ENCODE measurements around the gene CAB39L.
"Not testable (repeated sequence)": the region's sequence is repeated elsewhere in the genome, so short reads cannot be mapped to it uniquely, and the experiment has no call there.

The CAB39L gene

DNA sequence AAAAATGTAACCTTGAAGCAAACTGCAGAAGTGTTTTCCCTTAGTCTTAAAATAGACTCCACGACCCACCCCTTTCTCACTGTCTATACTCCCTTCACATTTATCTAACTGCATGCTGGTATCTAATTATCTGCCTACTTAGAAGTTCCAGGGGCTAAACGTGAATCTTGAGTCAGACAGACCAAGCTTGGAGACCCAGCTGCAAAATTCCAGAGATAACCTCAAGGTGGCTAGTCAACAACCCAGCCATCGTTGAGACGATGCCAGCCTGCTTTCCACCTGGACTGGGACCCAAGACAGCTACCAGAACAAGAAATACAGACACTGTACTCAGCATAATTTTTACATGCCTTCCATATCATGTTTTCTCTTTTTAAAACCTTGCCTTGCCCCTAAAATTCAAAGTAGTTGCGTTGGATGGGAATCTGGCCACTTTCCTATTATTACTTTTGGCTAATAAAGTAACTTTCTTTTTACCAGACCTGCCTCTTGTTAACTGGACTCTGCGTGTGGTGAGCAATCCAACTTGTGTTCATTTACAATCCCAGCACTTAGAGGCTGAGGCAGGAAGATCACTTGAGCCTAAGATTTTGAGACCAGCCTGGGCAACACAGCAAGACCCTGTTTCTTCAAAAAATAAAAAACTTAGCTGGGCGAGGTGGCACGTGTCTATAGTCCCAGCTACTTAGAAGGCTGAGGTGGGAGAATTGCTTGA lies 113.9 kb downstream of the CAB39L start:
- TF ChIP-seq ZNF274 (IDR thresholded peaks at IDR 0.05; ENCODE audit: low read depth, low read length) = no peak
- H3K4me3 ChIP-seq (ENCODE audit: low read length) = no peak overlapping the region

DNA sequence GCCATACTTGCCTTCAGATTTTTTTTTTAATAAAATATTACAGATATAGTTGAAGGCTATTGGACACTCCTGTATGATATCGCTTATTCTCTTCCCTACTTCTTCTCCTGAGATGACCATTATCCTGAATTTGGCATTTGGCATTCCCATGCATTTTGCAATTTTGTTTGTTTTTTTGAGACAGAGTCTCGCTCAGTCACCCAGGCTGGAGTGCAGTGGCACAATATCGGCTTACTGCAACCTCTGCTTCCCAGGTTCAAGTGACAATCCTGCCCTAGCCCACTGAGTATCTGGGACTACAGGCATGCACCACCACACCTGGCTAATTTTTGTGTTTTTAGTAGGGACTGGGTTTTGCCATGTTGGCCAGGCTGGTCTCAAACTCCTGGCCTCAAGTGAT lies 116.7 kb downstream of the CAB39L start:
- H3K4me3 ChIP-seq (ENCODE audit: low read length) = not testable (repeated sequence)

DNA sequence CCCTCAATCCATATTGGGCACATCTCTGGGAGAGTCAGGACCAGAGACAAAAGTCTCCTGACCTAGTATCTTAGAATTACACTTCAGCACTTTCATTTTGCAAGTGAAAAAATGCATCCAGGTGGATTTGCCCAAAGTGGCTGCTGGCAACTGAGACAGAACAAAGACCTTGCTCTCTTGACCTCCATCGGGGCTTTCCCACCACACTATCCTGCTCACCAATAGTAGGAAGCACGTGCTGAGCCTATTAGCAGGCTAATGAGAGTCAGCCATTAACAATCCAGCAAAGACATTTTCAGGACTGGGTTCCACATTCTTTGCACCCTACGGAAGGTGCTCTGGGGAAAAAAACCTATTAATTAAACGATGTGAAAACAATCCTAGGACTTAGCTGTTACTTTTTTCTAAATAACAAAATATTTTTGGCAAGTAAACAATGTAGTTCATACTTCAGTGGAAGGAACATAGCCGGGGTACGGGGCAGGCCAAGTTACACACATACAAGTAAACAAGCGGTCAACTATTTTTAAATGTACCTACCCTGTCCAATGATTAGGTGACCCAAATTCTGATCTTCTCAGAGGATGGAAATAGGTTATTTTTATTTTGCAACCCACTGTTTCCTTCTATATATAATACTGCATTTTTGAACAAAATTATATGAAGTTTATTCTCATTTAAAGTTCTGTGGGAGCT lies 117.5 kb downstream of the CAB39L start:
- no peak for TF ChIP-seq ZNF274 (IDR thresholded peaks at IDR 0.05; ENCODE audit: low read depth, low read length)
- H3K4me3 ChIP-seq (ENCODE audit: low read length) = no peak overlapping the region

DNA sequence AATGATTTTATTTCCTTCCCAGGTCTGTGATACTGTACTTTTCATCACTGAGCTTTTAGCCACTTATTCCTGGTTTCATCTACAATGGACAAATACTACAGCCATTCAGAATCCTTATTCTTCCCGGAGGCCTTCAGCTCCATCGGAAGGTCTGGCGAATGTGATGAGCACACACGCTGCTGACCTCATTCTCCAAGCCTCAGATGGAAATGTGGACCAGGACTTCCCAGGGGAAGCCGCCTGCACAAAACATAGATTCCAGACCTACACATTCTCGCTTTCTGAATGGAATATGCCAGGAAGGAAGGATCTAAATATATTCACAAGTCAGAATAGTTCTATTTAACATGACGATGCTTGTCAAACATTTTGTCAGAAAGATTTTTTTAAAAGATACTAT lies 120.5 kb downstream of the CAB39L start:
- TF ChIP-seq ZNF274 (IDR thresholded peaks at IDR 0.05; ENCODE audit: low read depth, low read length) = no peak

DNA sequence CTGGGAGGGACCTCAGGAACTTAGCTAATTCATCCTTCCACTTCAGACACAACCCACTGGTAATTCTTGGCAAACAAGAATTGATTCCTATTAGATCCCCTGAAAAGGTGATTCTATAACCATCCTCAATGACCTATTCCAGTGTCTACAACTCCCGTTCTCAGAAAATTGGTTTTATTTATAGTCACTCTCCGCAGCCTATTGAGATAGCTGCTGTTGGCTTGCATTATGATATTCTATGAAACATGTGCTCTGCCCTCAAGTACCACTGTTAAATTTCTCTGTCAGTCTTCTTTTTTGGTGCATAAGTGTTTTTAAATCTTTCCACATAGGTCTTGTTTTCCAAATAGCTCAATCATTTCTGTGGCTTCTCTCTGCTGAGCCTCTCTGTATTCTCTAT lies 121.2 kb downstream of the CAB39L start:
- H3K4me3 ChIP-seq (ENCODE audit: low read length) = no peak overlapping the region
- no peak for TF ChIP-seq ZNF274 (IDR thresholded peaks at IDR 0.05; ENCODE audit: low read depth, low read length)

More for the DNA sequence above, 120.5 kb downstream of the CAB39L start:
- no peak overlapping the region for H3K4me3 ChIP-seq (ENCODE audit: low read length)

DNA sequence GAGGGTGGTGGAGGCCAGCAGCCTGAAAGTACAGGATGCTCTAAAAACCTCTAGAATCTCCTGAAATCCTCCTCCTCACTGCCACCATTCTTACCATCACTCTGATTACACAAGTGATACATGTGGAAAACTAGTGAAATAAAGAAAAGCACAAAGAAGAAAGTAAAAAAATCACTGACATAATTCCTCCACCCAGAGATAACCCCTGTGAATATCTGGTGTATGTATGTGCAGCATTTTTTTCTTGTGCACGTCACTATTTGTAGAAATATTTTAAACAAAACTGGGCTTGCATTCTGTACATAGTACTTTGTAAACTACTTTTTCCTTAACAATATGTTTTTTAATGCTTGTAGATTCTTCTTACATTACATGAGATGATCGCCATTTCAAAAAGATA lies 122.9 kb downstream of the CAB39L start:
- no peak overlapping the region for H3K4me3 ChIP-seq (ENCODE audit: low read length)
- no peak for TF ChIP-seq ZNF274 (IDR thresholded peaks at IDR 0.05; ENCODE audit: low read depth, low read length)

DNA sequence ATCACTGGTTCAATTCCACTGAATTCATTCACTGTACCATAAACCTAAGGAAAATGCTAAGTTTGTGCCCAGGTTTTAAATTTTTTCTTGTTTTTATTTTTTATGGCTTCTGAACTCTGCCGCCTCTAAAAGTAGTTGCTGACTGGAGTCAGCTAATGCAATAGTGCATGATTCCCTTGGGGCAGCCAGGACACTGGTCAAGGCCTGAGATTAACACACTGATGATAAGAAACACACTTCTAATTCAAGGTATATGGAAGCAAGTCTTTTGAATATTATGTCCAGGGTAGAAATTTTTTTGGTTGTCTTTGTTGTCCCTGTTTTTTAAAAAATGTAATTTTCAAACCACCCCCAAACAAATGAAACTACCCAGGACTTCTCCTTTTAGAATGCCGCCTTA lies 123.9 kb downstream of the CAB39L start:
- H3K4me3 ChIP-seq (ENCODE audit: low read length) = no peak overlapping the region
- TF ChIP-seq ZNF274 (IDR thresholded peaks at IDR 0.05; ENCODE audit: low read depth, low read length) = no peak

DNA sequence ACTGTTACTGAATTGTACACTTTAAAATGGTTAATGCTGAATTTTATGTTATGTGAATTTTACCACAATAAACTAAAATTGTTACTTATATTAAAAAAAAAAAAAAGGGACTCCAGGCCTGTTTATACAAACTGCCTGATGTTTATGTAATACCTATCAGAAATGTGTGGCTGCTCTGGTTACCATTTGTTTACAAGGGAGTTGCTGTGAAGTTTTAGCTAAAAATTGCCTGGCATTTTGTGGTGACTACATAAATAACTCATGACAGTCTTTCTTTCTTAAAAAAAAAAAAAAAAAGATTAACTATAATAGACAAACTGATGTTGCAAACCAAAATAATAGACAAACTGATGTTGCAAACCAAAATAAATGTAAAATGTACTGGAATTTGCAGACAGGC lies 124.3 kb downstream of the CAB39L start:
- no peak overlapping the region for H3K4me3 ChIP-seq (ENCODE audit: low read length)

DNA sequence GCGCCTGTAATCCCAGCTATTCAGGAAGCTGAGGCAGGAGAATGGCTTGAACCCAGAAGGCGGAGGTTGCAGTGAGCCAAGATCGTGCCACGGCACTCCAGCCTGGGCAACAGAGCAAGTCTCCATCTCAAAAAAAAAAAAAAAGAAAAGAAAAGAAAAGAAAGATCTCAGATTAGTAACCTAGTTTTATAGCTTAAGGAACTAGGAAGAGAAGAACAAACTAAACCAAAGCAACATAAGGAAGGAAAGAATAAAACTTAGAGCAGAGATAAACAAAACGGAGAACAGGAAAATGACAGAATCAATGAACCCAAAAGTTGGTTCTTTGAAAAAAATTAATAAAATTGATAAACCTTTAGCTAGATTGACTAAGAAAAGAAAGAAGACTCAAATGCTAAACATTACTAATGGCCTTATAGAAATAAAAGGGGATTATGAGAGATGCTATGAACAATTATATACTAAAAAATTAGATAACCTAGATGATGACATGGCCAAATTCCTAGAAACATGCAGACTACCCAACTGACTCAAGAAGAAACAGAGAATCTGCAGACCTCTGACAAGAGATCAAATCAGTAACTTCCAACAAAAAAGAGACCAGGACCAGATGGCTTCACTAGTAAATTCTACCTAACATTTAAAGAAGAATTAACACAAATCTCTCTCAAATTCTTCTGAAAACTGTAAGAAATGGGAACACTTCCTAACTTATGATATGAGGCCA lies 127.9 kb downstream of the CAB39L start:
- TF ChIP-seq ZNF274 (IDR thresholded peaks at IDR 0.05; ENCODE audit: low read depth, low read length) = no peak
- H3K4me3 ChIP-seq (ENCODE audit: low read length) = no peak overlapping the region

More for the DNA sequence above, 124.3 kb downstream of the CAB39L start:
- no peak for TF ChIP-seq ZNF274 (IDR thresholded peaks at IDR 0.05; ENCODE audit: low read depth, low read length)

DNA sequence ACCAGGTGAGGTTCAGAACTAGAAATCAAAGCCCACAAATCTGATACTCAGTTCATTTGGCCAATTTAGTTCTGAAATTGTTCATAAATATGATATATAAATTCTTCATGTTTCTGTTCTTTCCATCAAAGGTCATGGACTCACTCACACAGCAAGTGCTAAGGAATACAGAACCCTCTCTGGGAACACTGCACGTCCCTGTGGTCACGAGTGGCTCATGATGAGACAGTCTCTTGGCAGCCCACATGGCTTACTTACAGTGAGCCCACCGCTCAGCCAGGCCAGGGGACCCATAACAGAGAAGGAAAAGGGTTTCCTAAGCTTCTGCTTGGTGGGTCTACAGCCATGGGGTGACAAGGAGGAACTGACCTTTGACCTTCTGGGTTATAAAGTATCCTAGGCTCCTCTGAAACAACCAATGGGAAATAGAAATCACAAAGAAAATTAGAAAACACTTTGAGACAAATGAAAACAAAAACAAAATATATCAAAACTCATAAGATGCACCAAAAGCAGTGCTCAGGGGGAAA lies 128.8 kb downstream of the CAB39L start:
- no peak overlapping the region for H3K4me3 ChIP-seq (ENCODE audit: low read length)
- TF ChIP-seq ZNF274 (IDR thresholded peaks at IDR 0.05; ENCODE audit: low read depth, low read length) = no peak

DNA sequence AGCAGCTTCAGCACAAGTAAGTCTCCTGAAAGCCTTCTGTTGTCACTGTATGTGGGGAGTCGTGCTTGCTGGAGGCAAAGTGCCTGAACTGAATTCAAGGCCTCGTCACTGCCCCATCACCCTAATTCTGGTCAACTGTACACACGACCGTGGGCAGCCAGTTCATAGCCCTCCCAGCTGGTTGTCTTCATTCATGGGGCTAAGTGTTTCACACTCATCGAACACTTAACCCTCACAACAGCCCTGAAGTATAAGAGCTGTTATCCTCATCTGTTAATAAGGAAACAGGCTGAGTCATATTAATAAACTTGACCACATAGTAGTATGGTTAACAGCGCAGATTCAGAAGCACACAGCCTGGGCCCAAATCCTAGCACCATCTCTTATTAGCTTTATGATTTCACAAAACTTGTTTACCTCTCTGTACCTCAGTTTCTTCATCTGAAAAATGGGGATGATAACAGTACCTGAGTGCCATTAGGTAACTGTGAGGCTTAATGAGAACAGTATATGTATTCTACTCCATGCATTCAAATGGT lies 129.5 kb downstream of the CAB39L start:
- TF ChIP-seq ZNF274 (IDR thresholded peaks at IDR 0.05; ENCODE audit: low read depth, low read length) = no peak
- H3K4me3 ChIP-seq (ENCODE audit: low read length) = no peak overlapping the region

DNA sequence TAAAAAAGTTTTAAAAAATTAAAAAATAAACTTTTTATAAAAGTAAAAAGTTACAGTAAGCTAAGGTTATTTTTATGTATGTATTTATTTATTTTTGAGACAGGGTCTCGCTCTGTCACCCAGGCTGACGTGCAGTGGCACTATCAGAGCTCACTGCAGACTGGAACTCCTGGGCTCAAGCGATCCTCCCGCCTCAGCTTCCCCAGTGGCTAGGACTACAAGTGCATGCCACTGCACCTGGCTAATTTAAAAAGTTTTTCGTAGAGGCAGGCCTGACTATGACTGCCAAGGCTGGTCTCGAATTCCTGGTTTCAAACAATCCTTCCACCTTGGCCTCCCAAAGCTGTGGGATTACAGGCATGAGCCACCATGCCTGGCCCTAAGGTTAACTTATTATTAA lies 132.0 kb downstream of the CAB39L start:
- no peak for TF ChIP-seq ZNF274 (IDR thresholded peaks at IDR 0.05; ENCODE audit: low read depth, low read length)
- no peak overlapping the region for H3K4me3 ChIP-seq (ENCODE audit: low read length)

DNA sequence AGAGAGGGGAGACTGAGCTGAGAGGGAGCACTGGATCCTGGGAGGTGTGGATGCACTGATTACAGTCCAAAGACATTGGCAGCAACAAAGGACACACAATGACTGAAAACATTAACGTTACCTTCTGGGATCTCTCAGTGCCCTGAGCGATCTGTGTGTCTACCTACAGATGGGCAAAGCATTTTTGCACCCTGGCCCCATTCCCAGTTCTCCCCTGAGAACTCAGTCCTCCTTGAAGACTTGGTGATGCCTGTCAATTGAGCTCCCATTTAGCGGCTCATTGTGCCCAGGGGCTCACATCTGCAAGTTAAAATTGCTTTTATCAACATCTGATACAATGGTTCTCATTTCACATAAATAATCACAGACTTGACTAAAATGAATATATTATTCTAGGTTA lies 133.6 kb downstream of the CAB39L start:
- no peak for TF ChIP-seq ZNF274 (IDR thresholded peaks at IDR 0.05; ENCODE audit: low read depth, low read length)
- H3K4me3 ChIP-seq (ENCODE audit: low read length) = no peak overlapping the region

DNA sequence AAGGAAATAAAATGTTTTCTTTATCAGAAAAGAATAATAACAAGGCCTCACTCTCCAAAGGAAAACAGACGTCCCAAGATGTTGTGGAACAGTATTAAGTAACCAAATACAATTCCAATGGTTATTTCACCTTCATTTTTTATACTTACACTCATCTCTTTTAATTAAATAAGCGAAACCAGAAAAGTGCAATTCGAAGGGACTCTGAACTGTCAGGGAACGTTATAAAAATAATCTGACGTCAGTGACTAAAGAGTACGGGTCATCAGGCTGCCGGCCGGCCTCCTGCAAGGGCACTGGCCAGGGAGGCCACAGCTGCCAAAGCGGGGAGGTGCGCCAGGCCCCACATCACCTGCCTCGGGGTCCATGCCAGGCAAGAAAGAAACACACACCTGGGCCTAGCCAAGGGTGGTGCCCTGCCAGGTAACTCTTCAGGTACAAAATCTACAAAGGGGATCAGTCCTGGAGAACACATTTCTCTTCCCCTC lies 134.9 kb downstream of the CAB39L start:
- H3K4me3 ChIP-seq (ENCODE audit: low read length) = no peak overlapping the region
- no peak for TF ChIP-seq ZNF274 (IDR thresholded peaks at IDR 0.05; ENCODE audit: low read depth, low read length)

Measured in GM08714 (cell line).